Stimulated activated naive CD8-positive, alpha-beta T cell treated with anti-CD3 and anti-CD28 coated beads, Interleukin-15, Interleukin-2, amounts not matched to agents 100 U/mL and 50 U/mL, for 24 hours (primary cell): ENCODE data around the gene RAB29.
"Not testable (repeated sequence)": the region's sequence is repeated elsewhere in the genome, so short reads cannot be mapped to it uniquely, and the experiment has no call there.

Experiments
- ATAC-seq: fragments of 150-1000 bp; cut with Tn5 transposase; one replicate; pipeline ENCODE4 v1.10.0; 2021
- DNase-seq: peaks from one replicate; pipeline ENCODE4 v3.0.0; 2021

RAB29 gene

GRCh38 chr1:205720740-205721139, 54.5 kb downstream of the RAB29 start:
- not testable (repeated sequence) for DNase-seq

GRCh38 chr1:205719762-205720161, 55.5 kb downstream of the RAB29 start:
- DNase-seq, result no peak
- ATAC-seq, result peak; percentile 23

More at GRCh38 chr1:205720740-205721139, 54.5 kb downstream of the RAB29 start:
- not testable (repeated sequence) for ATAC-seq

DNA sequence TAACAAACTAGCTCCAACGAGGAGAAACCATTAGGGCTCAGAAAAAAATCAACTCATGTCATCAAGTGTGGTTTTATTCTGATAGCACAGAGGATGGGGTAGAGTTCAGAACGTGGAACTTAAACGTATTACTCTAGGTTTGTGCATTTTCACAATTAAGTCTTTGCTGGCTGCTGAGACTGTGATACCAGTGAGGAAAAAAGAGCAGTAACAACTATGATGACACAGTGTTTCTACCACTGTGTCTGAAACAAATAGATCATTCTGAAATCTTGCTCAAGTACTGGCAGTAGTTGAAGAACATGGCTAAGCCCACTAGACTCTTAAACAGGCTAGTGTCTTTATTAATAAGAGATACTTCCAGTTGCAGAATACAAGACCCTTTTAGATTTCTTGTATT, 56.3 kb downstream of the RAB29 start:
- DNase-seq, result no peak
- ATAC-seq, result no peak
